A673 (cell line): ENCODE results near the gene GGT5. TPM values are rescaled to one million over a fixed set of nuclear protein-coding genes. Genes with fewer than 3 reads are reported as not detected.

ENCODE experiments used
- BruUV-seq: library from RNA; stranded (reverse); fragments of 400-500 nt; replicated peaks from 2 replicates; lab custom pipeline; 2021; lab: Mats Ljungman, UMichigan
- CTCF ChIA-PET: fragments of 300-600 bp; sonication (Branson Sonifier 250); formaldehyde crosslinking; loops from one replicate; lab custom pipeline; 2022; ENCODE audit warnings: antibody characterized with exemption; lab: Charles Lee
- POLR2A ChIA-PET: fragments of 300-600 bp; sonication (Branson Sonifier 250); formaldehyde crosslinking; loops from one replicate; lab custom pipeline; 2022; ENCODE audit warnings: antibody characterized with exemption; ENCODE audit not compliant: low non-redundant PET; lab: Charles Lee
- DNase-seq: peaks from one replicate; pipeline ENCODE4 v3.0.0-alpha.2; 2015; ENCODE audit warnings: low spot score
- H3K27ac ChIP-seq: fragments of 200-600 bp; sonication (generic); 2 replicates; pipeline ENCODE4 v1.5.1; 2016; ENCODE audit warnings: mixed run types, low read depth, mild to moderate bottlenecking, mixed read lengths, antibody characterized with exemption, low read length; ENCODE audit not compliant: poor library complexity, severe bottlenecking
- H3K27me3 ChIP-seq: fragments of 200-600 bp; sonication (generic); replicated peaks from 2 replicates; pipeline ENCODE4 v1.6.1; 2017; ENCODE audit warnings: mixed run types, low read depth, mild to moderate bottlenecking, mixed read lengths, antibody characterized with exemption, low read length; ENCODE audit not compliant: insufficient read depth, poor library complexity
- H3K36me3 ChIP-seq: fragments of 200-600 bp; sonication (generic); 2 replicates; pipeline ENCODE4 v1.6.1; 2016; ENCODE audit warnings: mixed run types, mild to moderate bottlenecking, mixed read lengths, antibody characterized with exemption, low read length; ENCODE audit not compliant: insufficient read depth, poor library complexity, severe bottlenecking
- H3K4me1 ChIP-seq: fragments of 200-600 bp; sonication (generic); 2 replicates; pipeline ENCODE4 v1.6.1; 2017; ENCODE audit warnings: mixed run types, mild to moderate bottlenecking, mixed read lengths, antibody characterized with exemption, low read length; ENCODE audit not compliant: insufficient read depth, poor library complexity, severe bottlenecking
- H3K4me3 ChIP-seq: fragments of 200-600 bp; sonication (generic); 2 replicates; pipeline ENCODE4 v1.5.1; 2016; ENCODE audit warnings: low read depth, mixed run types, mild to moderate bottlenecking, mixed read lengths, low read length; ENCODE audit not compliant: poor library complexity, severe bottlenecking
- H3K9me3 ChIP-seq: fragments of 200-600 bp; sonication (generic); 2 replicates; pipeline ENCODE4 v1.6.1; 2016; ENCODE audit warnings: mixed run types, low read depth, mild to moderate bottlenecking, mixed read lengths, antibody characterized with exemption, low read length; ENCODE audit not compliant: poor library complexity, severe bottlenecking
- CTCF ChIP-seq: fragments of 300-800, 200-600 bp; sonication (generic); conservative IDR thresholded peaks from 2 replicates; pipeline ENCODE4 v1.5.1; 2017; ENCODE audit warnings: low read depth, mild to moderate bottlenecking, antibody characterized with exemption, low read length, moderate library complexity, mixed read lengths
- EZH2 ChIP-seq: fragments of 200-600 bp; sonication (generic); IDR thresholded peaks from 2 replicates; pipeline ENCODE4 v1.6.1; 2017; ENCODE audit warnings: borderline replicate concordance, low read depth, mild to moderate bottlenecking, mixed read lengths, antibody characterized with exemption, low read length; ENCODE audit not compliant: poor library complexity, severe bottlenecking
- intact Hi-C: fragments of 100-400 bp; cut with micrococcal nuclease; formaldehyde crosslinking; loops from one replicate; pipeline ENCODE4 v1.10.0; 2022; ENCODE audit not compliant: unreplicated experiment
- total RNA-seq: library from RNA; stranded (reverse); gene quantifications from 2 replicates; pipeline ENCODE4 v1.2.3, GENCODE V29; 2021

GGT5 gene
- total RNA-seq, 1 experiment from 2014 or later, result not detected

GRCh38 chr22:24225044-24225601 is 19.8 kb downstream of the GGT5 start:
- Histone ChIP-seq H3K27me3 (no peaks in the 10 kb centered on the region), H3K36me3 (no peaks in the 10 kb centered on the region), H3K4me3 (no peak overlapping the region), H3K9me3 (no peaks in the 10 kb centered on the region), H3K4me1 (no peaks in the 10 kb centered on the region), H3K27ac (no peak overlapping the region)
- POLR2A ChIA-PET, result no interaction called here
- CTCF ChIA-PET, result no interaction called here
- no TSS peak for BruUV-seq
- no peak for DNase-seq
- intact Hi-C loops, result no loop called here
- TF ChIP-seq CTCF (no peak), EZH2 (no peak)

GRCh38 chr22:24224468-24224867 is 20.4 kb downstream of the GGT5 start:
- H3K36me3 ChIP-seq, result no peaks in the 10 kb centered on the region
- H3K4me3 ChIP-seq, result no peak overlapping the region
- ChIA-PET CTCF (no interaction called here), POLR2A (no interaction called here)
- TF ChIP-seq EZH2 (no peak), CTCF (no peak)
- intact Hi-C loops, result no loop called here
- H3K4me1 ChIP-seq, result no peaks in the 10 kb centered on the region
- BruUV-seq, result no TSS peak
- no peak for DNase-seq
- H3K27ac ChIP-seq, result no peak overlapping the region
- no peaks in the 10 kb centered on the region for H3K9me3 ChIP-seq
- no peaks in the 10 kb centered on the region for H3K27me3 ChIP-seq

GRCh38 chr22:24219750-24220149 is 25.1 kb downstream of the GGT5 start:
- no peaks in the 10 kb centered on the region for H3K4me1 ChIP-seq
- CTCF ChIA-PET, result no interaction called here
- no peaks in the 10 kb centered on the region for H3K27me3 ChIP-seq
- no peaks in the 10 kb centered on the region for H3K36me3 ChIP-seq
- POLR2A ChIA-PET, result no interaction called here
- BruUV-seq, result no TSS peak
- no peaks in the 10 kb centered on the region for H3K9me3 ChIP-seq
- intact Hi-C loops, result no loop called here
- no peak overlapping the region for H3K4me3 ChIP-seq
- no peak for DNase-seq
- no peak overlapping the region for H3K27ac ChIP-seq
- TF ChIP-seq EZH2, result no peak
- no peak for TF ChIP-seq CTCF
